Hindlimb muscle (tissue), 1 donor: ENCODE data around the gene CTBP2. TPM values are rescaled to one million over a fixed set of nuclear protein-coding genes. Genes with fewer than 3 reads are reported as not detected.

Source experiments
- DNase-seq: peaks from one replicate; pipeline ENCODE4 v3.0.0-alpha.2; 2013
- polyA plus RNA-seq: library from polyadenylated mRNA; unstranded; fragments of 120-200 nt; gene quantifications from one replicate; pipeline ENCODE4 v1.2.1, GENCODE V29; 2013; ENCODE audit not compliant: insufficient read length

The CTBP2 gene
- polyA plus RNA-seq, 1 donor = 41.4 TPM

GRCh38 chr10:125006921-125007426, 153.4 kb downstream of the CTBP2 start:
- peak; percentile 56 for DNase-seq

- no peak for DNase-seq
These were observed 154.1 kb downstream of the CTBP2 start for GRCh38 chr10:125006188-125006680.

- no peak for DNase-seq
These were observed 154.8 kb downstream of the CTBP2 start for GRCh38 chr10:125005312-125006187.

- DNase-seq = no peak
These were observed 155.6 kb downstream of the CTBP2 start for GRCh38 chr10:125004571-125005311.

GRCh38 chr10:125003901-125004467, 156.4 kb downstream of the CTBP2 start:
- no peak for DNase-seq

- no peak for DNase-seq
These were observed 157.0 kb downstream of the CTBP2 start for GRCh38 chr10:125003146-125003900.

- no peak for DNase-seq
These were observed 157.8 kb downstream of the CTBP2 start for GRCh38 chr10:125002423-125003145.

GRCh38 chr10:125002047-125002422, 158.3 kb downstream of the CTBP2 start:
- no peak for DNase-seq

GRCh38 chr10:125001313-125002046, 158.9 kb downstream of the CTBP2 start:
- no peak for DNase-seq

- DNase-seq = no peak
These were observed 159.7 kb downstream of the CTBP2 start for GRCh38 chr10:125000366-125001312.

- peak; percentile 50 for DNase-seq
These were observed 160.7 kb downstream of the CTBP2 start for GRCh38 chr10:124999433-125000365.

GRCh38 chr10:124998624-124999291, 161.6 kb downstream of the CTBP2 start:
- no peak for DNase-seq

GRCh38 chr10:124997771-124998623, 162.4 kb downstream of the CTBP2 start:
- DNase-seq = no peak

- no peak for DNase-seq
These were observed 163.1 kb downstream of the CTBP2 start for GRCh38 chr10:124997306-124997705.

GRCh38 chr10:124996854-124997215, 163.5 kb downstream of the CTBP2 start:
- no peak for DNase-seq

- DNase-seq = no peak
These were observed 164.1 kb downstream of the CTBP2 start for GRCh38 chr10:124996127-124996853.
